Hindlimb muscle (tissue), 1 donor: Measurements from ENCODE around the gene EPHA4. TPM values are rescaled to one million over a fixed set of nuclear protein-coding genes. Genes with fewer than 3 reads are reported as not detected.

Experiments
- DNase-seq: peaks from one replicate; pipeline ENCODE4 v3.0.0-alpha.2; 2013
- polyA plus RNA-seq: library from polyadenylated mRNA; unstranded; fragments of 120-200 nt; gene quantifications from one replicate; pipeline ENCODE4 v1.2.1, GENCODE V29; 2013; ENCODE audit not compliant: insufficient read length

Gene EPHA4
- 12.2 TPM for polyA plus RNA-seq

DNA sequence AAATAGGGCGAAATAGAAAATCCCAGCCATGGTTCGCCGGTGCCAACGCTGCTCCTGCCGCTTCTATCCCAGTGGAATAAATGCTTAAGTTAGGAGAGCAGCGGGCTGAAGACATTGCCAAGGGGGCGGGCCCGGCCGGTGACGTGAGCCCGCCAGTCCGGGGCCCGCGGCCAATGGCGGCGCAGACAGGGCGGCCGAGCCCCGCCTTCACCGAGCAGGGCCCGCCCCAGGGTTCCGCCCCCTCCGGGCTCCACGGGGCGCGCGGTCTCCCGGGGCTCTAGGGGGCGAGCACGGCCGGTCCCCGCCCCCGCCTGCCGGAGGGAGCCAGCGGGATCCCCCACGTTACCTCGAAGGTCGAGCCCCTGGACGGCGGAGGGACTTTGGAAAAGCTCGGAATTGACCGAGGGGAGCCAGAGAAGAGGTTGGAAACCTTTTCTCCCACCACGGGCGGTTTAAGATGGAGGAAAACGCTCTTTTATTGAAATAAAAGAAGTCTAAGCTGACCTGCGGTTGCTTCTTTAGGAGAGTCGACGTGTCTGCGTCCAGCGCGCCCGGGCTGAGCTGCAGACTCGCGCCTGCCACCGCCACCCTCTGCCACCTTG lies at the start of gene EPHA4:
EPHA4 (minus strand) TSS at position 86 of the 602 bp plus-strand sequence; CDS start at position 30, 56 bp downstream.
- DNase-seq = peak; percentile 96

DNA sequence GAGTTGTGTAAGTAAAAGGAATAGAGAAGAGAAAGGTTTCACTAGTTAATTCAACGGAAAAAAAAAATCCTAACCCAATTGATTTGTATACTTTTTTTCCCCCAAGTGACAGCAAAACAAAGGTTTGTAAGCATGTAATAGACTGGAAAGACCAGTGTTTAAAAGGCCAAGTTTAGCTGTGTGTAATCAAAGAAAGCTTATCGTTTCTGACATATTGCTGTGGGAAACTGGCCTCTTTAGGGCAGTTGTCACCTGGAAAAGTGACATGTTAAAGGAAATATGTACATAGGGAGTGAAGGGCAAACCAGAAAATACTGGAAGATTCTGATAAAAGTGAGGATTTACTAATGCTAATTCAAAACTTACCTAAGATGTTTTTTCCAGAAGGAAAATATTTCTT lies 45.9 kb upstream of the EPHA4 start:
- DNase-seq = no peak

DNA sequence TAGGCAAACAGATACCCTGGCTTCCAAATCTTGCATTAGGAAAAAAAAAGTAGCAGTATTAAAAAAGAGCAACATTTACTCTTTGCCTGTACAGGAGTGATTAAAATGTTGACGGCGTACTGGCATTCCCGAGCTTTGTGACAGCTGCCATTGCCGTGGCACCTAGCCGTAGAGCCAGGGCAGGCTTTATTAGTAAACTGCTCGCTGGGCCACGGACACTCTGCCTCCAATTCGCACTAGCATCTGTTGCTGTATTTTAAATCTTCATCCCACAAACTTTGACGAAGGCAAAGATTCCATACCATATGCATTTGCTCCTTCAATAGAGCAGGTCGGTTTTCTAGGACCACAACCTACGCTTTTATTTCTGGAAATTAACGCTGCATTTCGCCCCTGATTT lies 44.5 kb upstream of the EPHA4 start:
- no peak for DNase-seq

DNA sequence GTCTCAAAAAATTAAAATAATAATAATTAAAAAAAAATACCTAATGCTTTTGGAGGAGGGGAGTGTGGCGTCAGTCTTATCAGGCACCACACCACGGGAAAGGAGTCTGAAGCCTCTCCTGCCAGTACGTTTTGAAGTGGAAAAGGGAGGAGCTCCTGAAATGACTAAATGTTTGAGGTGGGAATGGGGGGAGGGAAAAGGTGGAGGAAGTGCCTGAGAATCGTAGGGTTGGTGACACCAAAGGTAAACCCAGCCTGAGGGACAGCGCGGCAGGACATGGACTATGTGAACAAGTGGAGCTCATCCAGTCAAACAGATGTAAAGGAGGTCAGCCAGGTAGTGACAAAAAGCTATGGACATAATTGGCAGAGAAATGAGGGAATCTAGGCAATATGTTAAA lies 42.2 kb upstream of the EPHA4 start:
- DNase-seq = no peak

DNA sequence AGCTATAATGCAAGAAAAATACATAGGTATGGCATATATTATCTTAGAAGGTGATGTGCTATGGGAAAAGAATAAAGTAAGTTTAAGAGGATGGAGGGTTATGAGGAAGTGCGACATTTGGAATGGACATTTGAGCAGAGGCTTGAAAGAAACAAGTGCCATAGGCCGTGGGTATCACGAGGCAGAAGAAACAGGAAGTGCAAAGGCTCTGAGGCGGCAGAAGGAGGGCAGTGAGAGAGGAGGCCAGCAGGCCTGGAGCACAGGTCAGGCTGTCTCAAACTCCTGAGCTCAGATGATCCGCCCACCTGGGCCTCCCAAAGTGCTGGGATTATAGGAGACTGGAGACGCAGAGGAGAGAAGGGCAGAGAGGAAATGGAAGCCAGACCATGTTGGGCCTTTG lies 40.7 kb upstream of the EPHA4 start:
- DNase-seq = no peak

DNA sequence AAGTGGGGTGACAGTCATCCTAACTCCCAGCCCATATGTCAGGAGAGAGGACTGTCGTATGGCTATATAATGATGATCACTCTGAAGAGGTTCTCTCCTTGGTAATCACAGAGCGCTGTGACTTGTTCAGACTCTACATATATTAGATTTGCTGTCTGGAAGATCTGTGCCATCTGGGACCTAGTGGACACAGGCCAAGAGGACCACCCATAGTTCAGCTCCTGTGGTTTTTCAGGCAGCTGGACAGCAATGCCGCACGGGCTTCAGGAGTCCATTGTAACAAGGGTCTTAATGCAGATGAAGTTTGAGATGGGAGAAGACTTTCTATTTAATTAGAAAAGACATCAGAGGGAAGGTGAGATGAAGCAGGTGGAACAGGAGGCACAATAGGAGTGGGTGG lies 40.1 kb upstream of the EPHA4 start:
- DNase-seq = no peak

DNA sequence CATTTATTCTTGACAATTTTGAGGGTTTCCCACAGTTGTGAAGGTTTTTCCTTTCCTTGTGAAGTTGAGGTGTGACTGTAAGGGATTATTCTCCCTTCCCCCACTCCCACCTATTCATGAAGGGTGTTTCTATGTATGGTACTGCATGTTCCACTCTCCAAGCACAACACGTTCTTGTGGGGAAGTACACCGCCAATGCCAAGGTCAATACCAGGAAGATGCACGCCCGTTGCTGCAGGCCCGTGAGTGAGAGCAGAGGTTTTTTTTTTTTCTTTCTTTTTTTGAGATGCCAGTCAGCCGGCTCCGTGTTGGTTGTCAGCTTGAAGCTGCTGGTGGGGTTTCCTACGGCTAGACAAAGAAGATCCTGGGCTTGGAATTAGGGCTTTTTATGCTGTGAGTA lies 38.6 kb upstream of the EPHA4 start:
- no peak for DNase-seq

DNA sequence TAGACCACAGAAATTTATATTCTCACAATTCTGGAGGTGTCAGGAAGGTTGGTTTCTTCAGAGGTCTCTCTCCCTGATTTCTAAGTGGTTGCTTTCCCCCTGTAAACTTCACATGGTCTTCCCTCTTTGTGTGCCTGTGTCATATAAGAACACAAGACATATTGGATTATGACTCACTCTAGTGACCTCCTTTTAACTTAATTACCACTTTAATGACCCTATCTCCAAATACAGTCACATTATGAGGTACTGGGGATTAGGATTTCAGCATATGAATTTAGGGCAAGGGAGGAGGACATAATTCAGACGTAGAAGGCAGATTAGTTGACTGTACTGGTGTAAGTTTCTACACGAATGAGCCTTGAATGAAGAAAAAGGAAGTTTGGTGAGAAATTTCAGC lies 38.2 kb upstream of the EPHA4 start:
- no peak for DNase-seq

DNA sequence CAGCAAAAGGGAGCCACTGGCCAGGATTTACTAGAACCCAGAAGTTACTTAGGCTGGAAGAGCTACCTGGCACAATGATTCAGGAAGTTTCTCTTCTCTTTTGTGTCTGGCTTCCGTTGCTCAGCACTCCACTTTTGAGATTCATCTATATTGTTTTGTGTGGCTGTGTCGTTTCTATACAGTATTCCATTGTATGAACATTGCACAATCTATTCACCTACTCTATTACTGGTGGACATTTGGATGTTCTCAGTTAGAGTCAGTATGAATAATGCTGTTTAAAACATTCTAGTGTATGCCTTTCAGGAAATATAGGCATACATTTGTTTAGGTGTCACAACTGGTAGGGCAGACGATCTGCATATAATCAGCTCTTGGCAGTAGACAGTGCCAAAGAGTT lies 36.3 kb upstream of the EPHA4 start:
- DNase-seq = no peak

DNA sequence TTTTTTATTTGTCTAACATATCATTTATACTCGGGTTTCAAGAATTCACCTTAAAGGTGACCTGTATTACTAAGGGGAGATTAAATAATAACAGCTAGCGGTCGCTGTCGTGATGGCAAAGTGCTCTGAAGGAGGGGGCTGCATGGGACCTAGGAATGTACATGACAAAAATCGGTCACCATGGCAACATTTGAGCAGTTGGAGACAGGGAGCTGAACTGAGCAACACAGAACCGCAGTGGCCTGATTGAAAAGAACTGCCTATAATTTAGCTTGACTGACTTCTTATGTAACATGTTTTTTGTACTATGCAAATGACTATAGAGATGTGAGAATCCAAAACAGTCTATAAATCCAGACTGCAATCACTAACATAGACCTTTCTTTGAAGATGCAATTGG lies 34.3 kb upstream of the EPHA4 start:
- DNase-seq = no peak

DNA sequence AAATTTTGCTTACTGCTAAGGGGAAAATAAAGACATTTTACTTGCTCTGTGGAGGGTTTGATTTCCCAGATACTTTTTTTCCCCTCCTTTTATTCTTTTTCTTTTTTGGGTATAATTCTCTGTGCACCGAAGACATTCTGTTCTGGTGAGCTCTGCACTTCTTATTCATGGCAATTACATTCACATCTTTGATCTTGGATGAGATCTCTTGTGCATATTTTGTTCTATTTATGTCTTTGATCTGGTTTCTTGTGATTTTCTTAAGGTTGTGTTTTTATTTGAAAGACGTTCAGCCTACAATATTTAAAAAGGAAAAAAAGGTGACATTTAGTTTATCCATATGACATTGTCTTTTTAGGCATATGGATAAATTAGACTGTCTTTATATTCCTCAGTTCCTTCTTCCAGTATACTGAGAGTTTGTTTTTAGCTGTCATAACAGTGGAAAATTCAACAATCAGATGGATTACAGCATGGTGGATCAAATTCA lies 33.7 kb upstream of the EPHA4 start:
- DNase-seq = no peak

DNA sequence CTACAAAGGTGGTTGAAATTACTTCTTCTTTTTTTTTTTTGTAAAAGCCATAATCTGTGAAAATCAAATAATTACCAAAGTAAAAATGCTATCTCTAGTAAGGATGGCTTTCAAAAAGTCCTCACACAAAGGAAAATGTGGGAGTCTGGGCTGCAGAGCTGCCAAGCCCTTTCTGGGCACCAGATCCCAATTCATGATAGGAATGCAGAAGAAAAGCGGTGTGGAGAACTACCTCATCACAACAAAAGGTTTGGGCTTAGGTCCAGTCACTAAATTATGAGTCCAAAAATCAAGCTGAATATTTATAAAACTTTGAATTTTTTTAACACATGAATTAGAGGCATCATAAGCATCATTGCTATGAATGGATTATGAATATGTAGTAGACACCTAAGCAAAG lies 30.8 kb upstream of the EPHA4 start:
- no peak for DNase-seq

DNA sequence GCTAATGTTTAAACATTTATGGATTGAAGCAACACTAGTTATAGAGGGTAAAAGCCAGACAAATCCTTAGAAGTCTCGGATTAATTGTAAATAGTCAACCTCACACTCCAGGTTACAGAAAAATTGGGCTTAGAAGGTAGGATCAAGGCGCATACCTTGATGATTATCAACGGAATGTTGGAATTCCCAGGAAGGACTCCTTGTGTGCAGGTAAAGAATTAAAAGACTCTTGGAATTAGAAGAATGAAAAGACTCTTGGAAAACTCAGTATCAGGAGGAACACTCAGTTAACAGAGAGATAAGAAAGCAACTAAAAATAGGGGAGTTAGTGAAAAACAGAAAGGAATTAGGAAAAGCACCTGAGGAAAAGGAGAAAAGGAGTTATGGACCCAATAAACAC lies 29.3 kb upstream of the EPHA4 start:
- no peak for DNase-seq

DNA sequence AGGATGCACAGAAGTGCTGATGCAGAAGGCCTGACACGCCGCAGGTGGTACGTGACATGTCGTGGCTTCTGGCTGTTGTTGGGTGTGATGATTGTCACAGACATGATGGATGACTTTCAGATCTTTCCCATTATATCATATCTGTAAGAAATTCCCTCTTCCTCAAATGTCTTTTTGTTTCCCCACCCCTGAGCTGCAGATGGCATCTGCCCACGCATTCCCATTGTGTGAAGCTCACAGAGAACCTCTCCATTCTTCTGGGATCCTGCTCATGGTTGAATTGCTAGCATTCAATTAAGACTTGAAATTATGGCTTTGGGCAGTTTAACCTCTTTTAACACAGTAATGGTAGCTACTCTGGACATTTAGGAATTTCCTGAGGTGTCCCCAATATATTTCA lies 28.3 kb upstream of the EPHA4 start:
- DNase-seq = no peak

DNA sequence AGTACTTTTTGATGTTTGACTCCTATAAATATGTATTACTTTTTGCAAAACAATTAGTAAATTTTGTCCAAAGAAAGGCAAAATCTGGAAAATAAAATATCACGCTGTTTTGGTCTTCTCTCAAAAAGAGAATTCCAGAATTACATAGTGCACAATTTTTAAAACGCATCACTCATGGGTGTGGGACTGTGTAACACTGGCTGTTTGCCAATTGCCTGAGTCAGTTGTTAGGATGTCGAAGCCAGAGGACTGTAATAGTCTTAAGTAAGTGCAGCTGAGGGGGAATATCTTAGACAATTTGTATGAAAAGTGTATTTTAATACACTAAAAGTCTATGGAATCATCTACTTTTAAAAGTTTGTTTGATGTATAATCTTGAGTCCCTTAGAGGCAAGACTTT lies 24.1 kb upstream of the EPHA4 start:
- peak; percentile 43 for DNase-seq

DNA sequence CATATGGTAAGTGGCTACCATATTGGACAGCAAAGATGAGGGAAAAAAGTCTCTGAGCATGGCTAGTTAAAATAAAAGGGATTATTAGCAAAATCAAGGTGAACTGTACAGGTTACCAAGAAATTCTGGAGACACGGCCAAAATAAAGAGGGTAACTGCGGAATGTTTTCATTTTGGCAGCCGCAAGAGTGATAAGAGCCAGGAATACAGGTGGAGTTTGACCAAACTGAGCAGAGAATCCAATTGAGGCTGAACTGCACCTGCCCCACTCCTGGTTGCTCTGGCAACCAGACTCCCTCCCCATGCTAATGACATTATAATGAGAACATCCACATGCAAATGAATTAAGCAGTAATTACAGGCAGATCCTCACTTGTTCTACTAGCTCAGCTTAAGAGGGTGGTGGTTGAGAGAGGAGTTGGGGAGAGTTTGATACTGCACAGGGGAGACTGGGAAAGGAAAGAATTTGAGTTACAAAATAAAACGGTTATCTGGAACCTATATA lies 18.8 kb upstream of the EPHA4 start:
- DNase-seq = no peak

DNA sequence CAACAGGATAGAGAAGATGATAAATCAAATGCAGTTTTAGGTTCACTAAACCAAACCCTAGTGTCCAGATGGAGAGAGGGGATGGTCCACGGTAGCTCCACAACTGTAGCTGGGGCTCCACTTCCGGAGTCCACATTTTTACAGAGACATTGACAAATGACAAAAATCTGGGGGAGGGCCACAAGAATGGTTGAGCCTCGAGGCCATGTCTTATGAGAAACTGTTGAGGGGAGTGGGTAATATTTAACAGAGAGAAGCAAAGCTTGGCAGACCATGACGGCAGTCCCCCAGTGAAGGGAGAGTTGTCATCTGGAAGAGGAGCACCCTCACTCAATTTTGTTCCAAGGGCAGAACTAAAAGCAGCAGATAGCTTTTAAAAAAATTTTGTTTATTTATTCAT lies 17.6 kb upstream of the EPHA4 start:
- no peak for DNase-seq

DNA sequence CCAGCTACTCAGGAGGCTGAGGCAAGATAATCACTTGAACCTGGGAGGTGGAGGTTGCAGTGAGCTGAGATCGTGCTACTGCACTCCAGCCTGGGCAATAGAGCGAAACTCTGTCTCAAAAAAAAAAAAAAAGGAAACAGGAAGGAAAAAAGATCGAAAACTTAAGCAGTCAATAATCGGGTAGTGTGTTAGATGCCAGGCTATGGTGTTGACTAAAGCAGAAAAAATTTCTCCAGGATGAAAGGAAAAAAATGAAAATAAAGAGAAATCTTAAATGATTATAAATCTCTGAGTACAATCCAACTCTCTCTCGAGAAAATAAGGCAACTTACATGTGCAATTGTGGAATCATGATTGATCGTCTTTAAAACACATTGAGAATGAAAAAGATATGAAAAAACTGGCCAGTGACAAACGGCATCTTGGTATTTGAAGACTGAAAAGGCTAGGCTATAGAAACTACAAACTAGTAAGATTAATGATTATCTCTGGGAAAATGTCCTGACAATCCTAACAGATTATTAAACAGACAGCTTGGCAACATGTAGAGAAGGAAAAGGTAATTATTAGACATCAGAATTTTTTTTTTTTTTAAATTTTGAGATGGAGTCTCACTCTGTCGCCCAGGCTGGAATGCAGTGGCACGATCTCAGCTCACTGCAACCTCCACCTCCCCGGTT lies 16.3 kb upstream of the EPHA4 start:
- DNase-seq = no peak

DNA sequence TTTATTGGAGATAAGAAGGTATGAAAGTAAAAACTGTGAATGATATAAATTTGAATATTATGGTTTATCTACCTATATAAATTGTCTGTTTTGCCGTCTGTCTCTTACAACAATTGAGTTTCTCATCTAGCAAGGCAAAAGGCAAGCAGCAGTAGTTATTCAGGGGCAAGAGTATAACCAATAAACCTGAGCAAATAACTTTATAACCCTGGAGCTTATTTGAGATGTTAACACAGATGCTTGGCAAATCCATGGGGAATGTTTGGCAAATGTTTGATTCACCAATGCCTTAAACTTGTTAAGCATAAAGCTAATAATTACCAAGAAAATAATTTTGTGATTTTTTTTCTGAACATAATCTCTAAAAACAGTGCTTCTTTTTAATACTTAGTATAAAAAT lies 9.9 kb upstream of the EPHA4 start:
- DNase-seq = no peak

DNA sequence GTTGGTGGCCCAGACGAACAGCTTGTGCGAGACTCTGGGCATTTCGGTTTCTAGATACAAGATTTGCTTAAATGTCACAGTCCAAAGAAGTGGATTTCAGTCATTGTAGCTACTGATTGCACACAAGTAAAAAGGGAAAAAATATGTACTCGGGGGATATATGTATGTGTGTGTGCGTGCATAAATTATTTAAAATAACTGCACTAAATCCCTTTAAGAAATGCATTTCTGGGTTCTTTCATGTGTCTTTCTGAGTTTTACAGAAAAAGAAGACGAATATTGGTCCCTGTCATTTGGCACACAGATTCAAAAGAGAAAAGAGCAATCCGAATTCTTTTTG lies 2.1 kb upstream of the EPHA4 start:
- no peak for DNase-seq

DNA sequence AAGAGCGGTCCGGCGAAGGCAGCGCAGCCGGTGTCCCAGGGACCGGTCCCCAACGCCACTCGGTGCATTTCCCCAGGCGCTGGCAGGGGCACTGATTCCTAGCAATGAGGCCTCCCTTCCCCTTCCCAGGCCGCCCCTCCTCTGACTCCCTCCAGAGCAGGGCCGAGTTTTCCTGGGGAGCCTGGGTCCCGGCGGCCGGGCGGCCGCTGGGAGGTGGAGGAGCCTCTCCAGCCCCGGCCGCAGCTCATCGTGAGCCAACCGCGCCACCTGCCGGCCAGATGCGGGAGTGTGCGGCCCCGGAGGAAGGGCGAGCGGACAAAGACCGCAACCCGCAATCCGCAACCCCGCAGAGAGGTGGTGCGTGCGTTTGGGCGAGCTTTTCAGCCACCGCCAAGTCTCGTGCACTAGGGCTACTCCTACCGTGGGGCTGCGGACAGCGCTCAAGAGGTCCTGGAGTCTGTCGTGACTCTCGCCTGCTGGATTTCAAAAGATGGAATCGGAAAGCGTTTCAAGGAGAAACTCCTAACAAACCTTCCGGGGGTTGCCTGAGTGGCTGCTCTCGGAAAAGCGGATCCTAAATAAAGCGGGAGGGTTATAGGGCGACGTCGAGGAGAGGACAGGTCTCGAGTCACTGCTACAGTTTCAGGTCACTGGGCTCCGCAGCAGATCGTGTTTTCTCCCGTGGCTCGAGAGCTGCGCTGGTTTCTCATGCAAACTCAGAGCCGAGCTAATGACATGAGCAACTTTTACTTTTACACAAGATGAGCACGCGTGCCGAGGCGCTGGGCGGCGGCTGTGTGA lies 1.5 kb upstream of the EPHA4 start:
- DNase-seq = peak; percentile 91

DNA sequence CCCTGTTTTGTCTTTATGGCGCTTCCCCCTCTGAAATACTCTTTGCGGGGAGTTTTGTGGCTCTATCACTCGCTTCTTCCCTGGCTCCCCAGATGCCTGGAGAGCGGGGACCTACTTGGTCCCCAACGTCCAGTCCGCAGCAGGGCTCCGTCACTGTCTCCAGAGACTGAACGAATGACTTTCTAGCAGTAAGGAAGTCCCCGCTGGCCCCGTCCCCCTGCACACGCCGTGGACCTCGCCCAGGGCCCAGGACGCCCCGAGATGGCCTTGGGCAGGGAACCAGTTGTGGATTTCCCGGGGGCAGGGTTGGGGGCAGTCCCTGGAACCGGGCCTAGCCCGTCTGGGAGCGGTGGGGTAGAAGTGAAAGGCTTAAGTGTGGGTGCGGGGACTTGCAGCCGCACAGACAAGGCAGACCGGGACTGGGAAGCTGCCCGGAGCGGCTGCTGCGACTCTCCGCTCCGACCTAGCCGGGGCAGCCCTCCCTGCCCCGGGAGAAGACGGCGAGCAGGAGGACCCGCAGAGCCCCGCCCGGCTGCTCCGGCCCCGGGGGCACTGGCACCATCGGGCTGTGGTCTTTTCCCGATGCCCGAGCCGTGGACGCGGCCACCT lies 821 bp upstream of the EPHA4 start:
- DNase-seq = peak; percentile 72

DNA sequence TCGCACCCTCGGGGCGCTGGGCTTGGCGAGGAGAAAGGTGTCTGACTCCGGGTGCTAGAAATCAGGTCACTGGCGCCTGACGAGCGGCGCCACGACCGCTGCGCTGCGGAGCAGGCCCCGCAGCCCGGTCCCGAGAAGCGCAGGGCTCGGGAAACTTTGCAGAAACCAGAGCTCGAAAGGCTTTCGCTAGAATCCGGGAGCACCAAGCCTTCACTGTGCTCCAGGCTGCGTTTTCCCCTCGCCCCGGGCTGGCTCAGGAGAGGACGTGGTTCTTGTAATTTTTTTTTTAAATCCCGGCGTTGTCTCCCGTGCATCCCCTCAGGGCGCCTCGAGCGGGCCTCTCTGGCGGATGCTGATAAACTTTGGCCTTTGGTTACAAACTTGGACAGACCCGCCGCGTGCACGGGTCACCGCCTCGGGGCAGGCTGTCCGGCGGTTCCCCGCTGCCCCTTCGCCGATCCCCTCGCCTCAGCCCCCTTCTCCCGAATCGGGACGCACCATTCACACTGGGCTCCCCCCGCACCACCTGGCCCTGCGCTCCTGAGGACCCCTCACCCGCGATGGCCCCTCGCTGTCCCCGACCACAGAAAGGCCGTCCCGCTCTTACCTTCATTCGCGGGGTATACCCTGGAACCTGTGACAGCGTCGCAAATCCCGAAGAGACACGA lies 419 bp downstream of the EPHA4 start:
- DNase-seq = peak; percentile 53
